Subcutaneous adipose tissue (tissue), 4 donors: ENCODE data around the gene GFM1. TPM values are rescaled to one million over a fixed set of nuclear protein-coding genes. Genes with fewer than 3 reads are reported as not detected.

ENCODE experiments used
- total RNA-seq, 4 donors: library from RNA; depleted of rRNA; stranded (reverse); fragments of >200 nt; gene quantifications; one replicate each; pipeline ENCODE4 v1.1.0, GENCODE V29; 2016
- TF ChIP-seq, protein P1 (sequence below): fragments of 450-650 bp; IDR thresholded peaks from one replicate; pipeline ENCODE4 v1.5.1; 2016; ENCODE audit warnings: low read depth, mild to moderate bottlenecking, control low read depth, antibody characterized with exemption, moderate library complexity

GFM1 gene
- total RNA-seq, 4 donors from 2014 or later, result 34.2 to 62.4 (median 49.0) TPM

DNA sequence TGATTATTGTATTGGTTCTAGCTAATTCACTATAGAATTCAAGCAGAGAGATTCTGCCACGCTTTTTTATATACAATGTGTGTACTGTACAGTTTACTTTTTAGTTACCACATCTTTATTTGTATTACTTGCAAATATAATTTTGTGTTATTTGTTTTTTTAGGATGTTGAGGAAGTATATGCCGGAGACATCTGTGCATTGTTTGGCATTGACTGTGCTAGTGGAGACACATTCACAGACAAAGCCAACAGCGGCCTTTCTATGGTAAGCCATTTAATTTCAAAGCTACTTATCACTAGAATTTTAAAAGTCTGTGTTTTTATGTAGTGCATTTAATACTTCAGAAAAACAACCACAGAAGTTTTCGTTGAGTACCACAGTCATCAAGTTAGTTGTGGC, 16.4 kb downstream of the GFM1 start:
- TF ChIP-seq, protein P1, sequence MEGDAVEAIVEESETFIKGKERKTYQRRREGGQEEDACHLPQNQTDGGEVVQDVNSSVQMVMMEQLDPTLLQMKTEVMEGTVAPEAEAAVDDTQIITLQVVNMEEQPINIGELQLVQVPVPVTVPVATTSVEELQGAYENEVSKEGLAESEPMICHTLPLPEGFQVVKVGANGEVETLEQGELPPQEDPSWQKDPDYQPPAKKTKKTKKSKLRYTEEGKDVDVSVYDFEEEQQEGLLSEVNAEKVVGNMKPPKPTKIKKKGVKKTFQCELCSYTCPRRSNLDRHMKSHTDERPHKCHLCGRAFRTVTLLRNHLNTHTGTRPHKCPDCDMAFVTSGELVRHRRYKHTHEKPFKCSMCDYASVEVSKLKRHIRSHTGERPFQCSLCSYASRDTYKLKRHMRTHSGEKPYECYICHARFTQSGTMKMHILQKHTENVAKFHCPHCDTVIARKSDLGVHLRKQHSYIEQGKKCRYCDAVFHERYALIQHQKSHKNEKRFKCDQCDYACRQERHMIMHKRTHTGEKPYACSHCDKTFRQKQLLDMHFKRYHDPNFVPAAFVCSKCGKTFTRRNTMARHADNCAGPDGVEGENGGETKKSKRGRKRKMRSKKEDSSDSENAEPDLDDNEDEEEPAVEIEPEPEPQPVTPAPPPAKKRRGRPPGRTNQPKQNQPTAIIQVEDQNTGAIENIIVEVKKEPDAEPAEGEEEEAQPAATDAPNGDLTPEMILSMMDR, result no peak

- TF ChIP-seq, protein P1, result no peak
Measured at GRCh38 chr3:158663246-158663645, 18.9 kb downstream of the GFM1 start.

GRCh38 chr3:158663832-158664231, 19.5 kb downstream of the GFM1 start:
- TF ChIP-seq, protein P1, result no peak

DNA sequence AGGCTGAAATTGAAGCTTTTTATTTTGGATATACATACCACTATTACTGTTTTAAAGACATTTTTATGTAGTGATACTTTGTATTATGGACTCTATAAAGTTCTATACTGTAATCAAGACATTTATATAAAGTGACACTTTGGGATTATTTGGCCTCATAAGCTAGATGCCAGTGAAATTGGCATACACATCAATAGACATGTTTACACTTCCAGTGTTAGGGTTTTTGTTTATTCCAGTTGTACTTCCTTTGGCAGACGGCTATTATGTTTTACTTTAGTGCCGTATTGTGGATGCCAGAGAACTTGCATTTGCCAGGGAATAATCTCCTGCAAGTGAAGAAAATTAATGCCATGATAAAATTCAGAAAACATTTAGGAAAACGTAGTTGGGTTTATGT, 22.1 kb downstream of the GFM1 start:
- TF ChIP-seq, protein P1, result no peak

DNA sequence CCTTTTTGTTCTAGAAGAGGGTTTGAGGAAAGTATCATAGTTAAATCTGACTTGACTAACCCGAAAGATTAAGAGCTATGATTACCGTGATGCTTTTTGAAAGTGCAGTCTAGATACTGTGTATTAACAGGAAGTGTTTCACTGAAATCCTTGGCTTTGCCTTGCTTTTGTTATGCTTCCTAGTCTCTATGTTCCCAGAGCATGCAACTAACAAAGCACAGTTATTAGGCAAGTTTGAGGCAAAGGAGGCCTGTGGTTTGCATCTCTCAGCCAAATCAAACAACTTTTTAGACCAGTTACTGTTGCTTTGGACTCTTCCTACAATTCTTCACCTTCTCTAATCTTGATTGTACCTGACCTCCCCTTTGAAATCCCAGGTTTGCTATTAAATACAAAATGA, 24.2 kb downstream of the GFM1 start:
- TF ChIP-seq, protein P1, result no peak

GRCh38 chr3:158671821-158672214, 27.5 kb downstream of the GFM1 start:
- TF ChIP-seq, protein P1, result no peak

- TF ChIP-seq, protein P1, result no peak
Measured at GRCh38 chr3:158672215-158673176, 28.2 kb downstream of the GFM1 start, which contains the start of gene LXN. TSS of gene LXN (minus strand) at chr3:158672648. CDS start at chr3:158672478, 170 bp downstream.
